Neural cell (in vitro differentiated cells): ENCODE measurements around the gene KIAA1958. TPM values are rescaled to one million over a fixed set of nuclear protein-coding genes. Genes with fewer than 3 reads are reported as not detected.

Experiments used
- H2AFZ ChIP-seq: fragments of 200-600, 300-800 bp; sonication (generic), shearing (Covaris generic); 2 replicates; pipeline ENCODE4 v1.6.0; 2014; ENCODE audit warnings: low read depth, mild to moderate bottlenecking, antibody characterized with exemption, low read length, moderate library complexity
- H3F3A ChIP-seq: fragments of 200-600 bp; shearing (Covaris generic); 2 replicates; pipeline ENCODE4 v1.6.1; 2016; ENCODE audit warnings: mild to moderate bottlenecking, moderate library complexity, mixed read lengths, antibody characterized with exemption, low read length; ENCODE audit not compliant: insufficient read depth, poor library complexity, severe bottlenecking
- H3K27ac ChIP-seq: fragments of 200-600, 300-800 bp; sonication (generic), shearing (Covaris generic); 2 replicates; pipeline ENCODE4 v1.5.1; 2014; ENCODE audit warnings: mild to moderate bottlenecking, low read length, moderate library complexity
- H3K27me3 ChIP-seq: fragments of 300-800, 200-600 bp; sonication (generic), shearing (Covaris generic); 2 replicates; pipeline ENCODE4 v1.6.0; 2014; ENCODE audit warnings: mild to moderate bottlenecking, low read depth, low read length, moderate library complexity; ENCODE audit not compliant: insufficient read depth
- H3K36me3 ChIP-seq: fragments of 300-800, 200-600 bp; sonication (generic), shearing (Covaris generic); 2 replicates; pipeline ENCODE4 v1.5.1; 2014; ENCODE audit warnings: mild to moderate bottlenecking, antibody characterized with exemption, low read length, moderate library complexity; ENCODE audit not compliant: insufficient read depth
- H3K4me2 ChIP-seq: fragments of 300-800, 200-600 bp; sonication (generic), shearing (Covaris generic); 2 replicates; pipeline ENCODE4 v1.6.0; 2014; ENCODE audit warnings: mild to moderate bottlenecking, low read length
- H3K4me3 ChIP-seq: fragments of 300-800, 200-600 bp; sonication (generic), shearing (Covaris generic); 2 replicates; pipeline ENCODE4 v1.5.1; 2014; ENCODE audit warnings: mild to moderate bottlenecking, low read length, moderate library complexity
- H3K79me2 ChIP-seq: fragments of 200-600 bp; shearing (Covaris generic); replicated peaks from 2 replicates; pipeline ENCODE4 v1.6.0; 2014; ENCODE audit warnings: mild to moderate bottlenecking, low read length, moderate library complexity; ENCODE audit not compliant: insufficient read depth
- H3K9ac ChIP-seq: fragments of 300-800, 200-600 bp; sonication (generic), shearing (Covaris generic); 2 replicates; pipeline ENCODE4 v1.6.1; 2016; ENCODE audit warnings: mild to moderate bottlenecking, low read length, mixed read lengths
- H3K9me2 ChIP-seq: fragments of 200-600 bp; shearing (Covaris generic); 2 replicates; pipeline ENCODE4 v1.6.1; 2016; ENCODE audit warnings: mild to moderate bottlenecking, low read length, mixed read lengths; ENCODE audit not compliant: insufficient read depth
- H3K9me3 ChIP-seq: fragments of 200-600, 300-800 bp; sonication (generic), shearing (Covaris generic); 2 replicates; pipeline ENCODE4 v1.6.1; 2016; ENCODE audit warnings: mild to moderate bottlenecking, mixed run types, low read length, moderate library complexity, mixed read lengths
- H4K20me1 ChIP-seq: fragments of 200-600 bp; shearing (Covaris generic); 2 replicates; pipeline ENCODE4 v1.6.1; 2016; ENCODE audit warnings: mild to moderate bottlenecking, mixed run types; ENCODE audit not compliant: insufficient read depth
- CTCF ChIP-seq: fragments of 450-650 bp; IDR thresholded peaks from 2 replicates; pipeline ENCODE4 v1.5.1; 2014; ENCODE audit warnings: antibody characterized with exemption, mild to moderate bottlenecking, moderate library complexity; ENCODE audit not compliant: poor library complexity, severe bottlenecking
- EP300 ChIP-seq: fragments of 450-650 bp; conservative IDR thresholded peaks from 2 replicates; pipeline ENCODE4 v1.6.1; 2014; ENCODE audit warnings: antibody characterized with exemption, mild to moderate bottlenecking, moderate library complexity; ENCODE audit not compliant: poor library complexity, severe bottlenecking
- EZH2 ChIP-seq: fragments of 200-600, 300-800 bp; shearing (Covaris generic), sonication (generic); IDR thresholded peaks from 2 replicates; pipeline ENCODE4 v1.6.1; 2014; ENCODE audit warnings: antibody characterized with exemption, low read length, borderline replicate concordance, mild to moderate bottlenecking; ENCODE audit not compliant: insufficient read depth, poor library complexity, severe bottlenecking
- MXI1 ChIP-seq: fragments of 450-650 bp; conservative IDR thresholded peaks from 2 replicates; pipeline ENCODE4 v1.6.1; 2014; ENCODE audit warnings: antibody characterized with exemption, mild to moderate bottlenecking; ENCODE audit not compliant: poor library complexity, severe bottlenecking
- POLR2AphosphoS5 ChIP-seq: IDR thresholded peaks from 2 replicates; pipeline ENCODE4 v1.6.1; 2012
- RAD21 ChIP-seq: fragments of 450-650 bp; conservative IDR thresholded peaks from 2 replicates; pipeline ENCODE4 v1.6.1; 2014; ENCODE audit warnings: antibody characterized with exemption, mild to moderate bottlenecking, moderate library complexity
- REST ChIP-seq: IDR thresholded peaks from 2 replicates; pipeline ENCODE4 v1.6.1; 2012; ENCODE audit warnings: borderline replicate concordance
- SMC3 ChIP-seq: fragments of 450-650 bp; conservative IDR thresholded peaks from 2 replicates; pipeline ENCODE4 v1.6.1; 2014; ENCODE audit warnings: antibody characterized with exemption, mild to moderate bottlenecking, moderate library complexity; ENCODE audit not compliant: poor library complexity
- TAF1 ChIP-seq: IDR thresholded peaks from 2 replicates; pipeline ENCODE4 v1.6.1; 2012; ENCODE audit warnings: low read depth
- polyA plus RNA-seq: library from polyadenylated mRNA; depleted of rRNA; stranded (reverse); fragments of >200 nt; gene quantifications from 2 replicates; pipeline ENCODE4 v1.2.3, GENCODE V29; 2014

KIAA1958 gene
- polyA plus RNA-seq, 1 donor from 2014 or later: 8.4 TPM

- TF ChIP-seq EZH2: no peak
These were observed 41.4 kb upstream of the KIAA1958 start (continued) for GRCh38 chr9:112445196-112445595.

GRCh38 chr9:112446080-112446479 lies 40.5 kb upstream of the KIAA1958 start:
- no peak overlapping the region for H2AFZ ChIP-seq
- no peaks in the 10 kb centered on the region for H3K9me3 ChIP-seq
- H3F3A ChIP-seq: no peaks in the 10 kb centered on the region
- no peak overlapping the region for H3K4me3 ChIP-seq
- no peaks in the 10 kb centered on the region for H4K20me1 ChIP-seq
- no peak for TF ChIP-seq RAD21
- TF ChIP-seq POLR2AphosphoS5: no peak
- no peak for TF ChIP-seq CTCF
- TF ChIP-seq EP300: no peak
- TF ChIP-seq MXI1: no peak
- no peak for TF ChIP-seq TAF1
- no peak for TF ChIP-seq SMC3
- no peak for TF ChIP-seq EZH2
- TF ChIP-seq REST: no peak
- H3K9me2 ChIP-seq: no peaks in the 10 kb centered on the region
- no peak overlapping the region for H3K27ac ChIP-seq
- no peaks in the 10 kb centered on the region for H3K27me3 ChIP-seq
- no peaks in the 10 kb centered on the region for H3K79me2 ChIP-seq
- no peak overlapping the region for H3K9ac ChIP-seq
- H3K36me3 ChIP-seq: no peaks in the 10 kb centered on the region
- H3K4me2 ChIP-seq: no peak overlapping the region

GRCh38 chr9:112446526-112446925 lies 40.1 kb upstream of the KIAA1958 start:
- Histone ChIP-seq H3K79me2 (no peaks in the 10 kb centered on the region), H3F3A (no peaks in the 10 kb centered on the region), H3K9ac (no peak overlapping the region), H3K27me3 (no peaks in the 10 kb centered on the region), H3K36me3 (no peaks in the 10 kb centered on the region), H3K9me3 (no peaks in the 10 kb centered on the region), H3K9me2 (no peaks in the 10 kb centered on the region), H3K4me3 (no peak overlapping the region), H2AFZ (no peak overlapping the region), H3K4me2 (no peak overlapping the region), H3K27ac (no peak overlapping the region), H4K20me1 (no peaks in the 10 kb centered on the region)
- TF ChIP-seq RAD21 (no peak), MXI1 (no peak)
